GM12878 (cell line): Measurements from ENCODE around the gene TNRC6C. TPM values are rescaled to one million over a fixed set of nuclear protein-coding genes. Genes with fewer than 3 reads are reported as not detected.

Experiments used
- ATAC-seq: fragments of 200-7000 bp; cut with Tn5 transposase; 3 replicates; pipeline ENCODE4 v1.9.1; 2020; ENCODE audit warnings: mild to moderate bottlenecking, moderate library complexity
- BruUV-seq: library from RNA; stranded (reverse); fragments of 400-500 nt; replicated peaks from 2 replicates; lab custom pipeline; 2021; lab: Mats Ljungman, UMichigan
- CTCF ChIA-PET: fragments of 300-600 bp; sonication (Branson Sonifier 250); formaldehyde crosslinking; extraction: SDS; loops from one replicate; lab custom pipeline; 2021; ENCODE audit warnings: inconsistent platforms; lab: Yijun Ruan, JAX
- POLR2A ChIA-PET: fragments of 350-600 bp; formaldehyde crosslinking; extraction: SDS; loops from one replicate; lab custom pipeline; 2021; ENCODE audit warnings: inconsistent platforms; lab: Charles Lee
- RAD21 ChIA-PET: fragments of 300-600 bp; sonication (Branson Sonifier 250); formaldehyde crosslinking; loops from one replicate; lab custom pipeline; 2023; ENCODE audit warnings: antibody characterized with exemption; ENCODE audit not compliant: unreplicated experiment; lab: Charles Lee
- SMC1A ChIA-PET: fragments of 300-600 bp; sonication (Branson Sonifier 250); formaldehyde crosslinking; loops from one replicate; lab custom pipeline; 2023; ENCODE audit not compliant: unreplicated experiment, uncharacterized antibody; lab: Charles Lee
- DNase-seq: peaks from one replicate; pipeline ENCODE4 v3.0.0-alpha.2; 2011; ENCODE audit warnings: low read depth, low spot score
- FAIRE-seq: peaks from 3 replicates; lab custom pipeline; 2011; peaks lifted over from hg19 to GRCh38; lab: Jason Lieb, UNC
- H2AFZ ChIP-seq: 2 replicates; pipeline ENCODE4 v1.6.0; 2011; ENCODE audit warnings: low read depth, low read length, control low read depth; ENCODE audit not compliant: control insufficient read depth
- H3K27ac ChIP-seq: 2 replicates; pipeline ENCODE4 v1.5.1; 2011; ENCODE audit warnings: control low read depth; ENCODE audit not compliant: control insufficient read depth, insufficient read depth
- H3K27me3 ChIP-seq, 2 experiments: replicated peaks in 1 of 2; 2 replicates each; pipeline versions ENCODE4 v1.6.0 to v1.6.1; 2011; ENCODE audit warnings: low read length in 1 of 2; ENCODE audit not compliant: control insufficient read depth in 2 of 2, insufficient read depth in 2 of 2
- H3K36me3 ChIP-seq, 2 experiments: 2 replicates each; pipeline ENCODE4 v1.5.1; 2011; ENCODE audit warnings: low read length in 1 of 2; ENCODE audit not compliant: control insufficient read depth in 2 of 2, insufficient read depth in 2 of 2
- H3K4me1 ChIP-seq: 2 replicates; pipeline ENCODE4 v1.6.1; 2011; ENCODE audit warnings: mild to moderate bottlenecking, low read length, moderate library complexity, mixed read lengths; ENCODE audit not compliant: control insufficient read depth, insufficient read depth
- H3K4me2 ChIP-seq: 2 replicates; pipeline ENCODE4 v1.6.0; 2011; ENCODE audit warnings: control low read depth; ENCODE audit not compliant: control insufficient read depth, insufficient read depth
- H3K4me3 ChIP-seq: fragments of 200-600 bp; sonication (generic); 2 replicates; pipeline ENCODE4 v1.5.1; 2016
- H3K79me2 ChIP-seq: 2 replicates; pipeline ENCODE4 v1.6.0; 2011; ENCODE audit warnings: low read length; ENCODE audit not compliant: control insufficient read depth, insufficient read depth
- H3K9ac ChIP-seq: 2 replicates; pipeline ENCODE4 v1.8.0; 2011; ENCODE audit warnings: low read length, control low read depth, mixed read lengths; ENCODE audit not compliant: control insufficient read depth, insufficient read depth
- H3K9me3 ChIP-seq: replicated peaks from 3 replicates; pipeline ENCODE4 v1.5.1; 2011; ENCODE audit warnings: mild to moderate bottlenecking, low read length; ENCODE audit not compliant: control insufficient read depth, insufficient read depth
- H4K20me1 ChIP-seq: 2 replicates; pipeline ENCODE4 v1.6.0; 2011; ENCODE audit not compliant: control insufficient read depth, insufficient read depth
- BACH1 ChIP-seq: fragments of 450-650 bp; IDR thresholded peaks from 2 replicates; pipeline ENCODE4 v1.6.1; 2017; ENCODE audit warnings: mild to moderate bottlenecking, borderline replicate concordance
- CHD1 ChIP-seq: IDR thresholded peaks from 2 replicates; pipeline ENCODE4 v1.6.1; 2012; ENCODE audit warnings: low read depth, low read length, improper control_type of control experiment
- CTCF ChIP-seq, 3 experiments: IDR thresholded peaks in 2 of 3; conservative IDR thresholded peaks in 1 of 3; 2 replicates each; pipeline ENCODE4 v1.5.1; 2011; ENCODE audit warnings: low read depth in 3 of 3, low read length in 3 of 3, mild to moderate bottlenecking in 3 of 3, control low read depth in 2 of 3, moderate library complexity in 2 of 3, inconsistent platforms in 1 of 3, mixed read lengths in 1 of 3; ENCODE audit not compliant: control insufficient read depth in 2 of 3, insufficient read depth in 1 of 3; ENCODE audit errors: extremely low read depth in 1 of 3
- EED ChIP-seq: sonication (generic); IDR thresholded peaks from 2 replicates; pipeline ENCODE4 v1.6.1; 2016; ENCODE audit warnings: antibody characterized with exemption, low read depth
- HCFC1 ChIP-seq: fragments of 150-350 bp; IDR thresholded peaks from 2 replicates; pipeline ENCODE4 v1.6.1; 2014; ENCODE audit warnings: low read length
- MXI1 ChIP-seq: fragments of 150-350 bp; IDR thresholded peaks from 2 replicates; pipeline ENCODE4 v1.6.1; 2011; ENCODE audit warnings: low read depth, mild to moderate bottlenecking, inconsistent platforms, low read length, improper control_type of control experiment
- NR2F1 ChIP-seq: fragments of 450-650 bp; conservative IDR thresholded peaks from 2 replicates; pipeline ENCODE4 v1.6.1; 2017; ENCODE audit warnings: mild to moderate bottlenecking
- POLR2A ChIP-seq: IDR thresholded peaks from 2 replicates; pipeline ENCODE4 v1.6.1; 2011; ENCODE audit warnings: low read depth, mild to moderate bottlenecking, low read length
- RAD21 ChIP-seq: IDR thresholded peaks from 2 replicates; pipeline ENCODE4 v1.6.1; 2011; ENCODE audit warnings: mild to moderate bottlenecking, low read depth, low read length, moderate library complexity; ENCODE audit not compliant: insufficient read depth
- SMC3 ChIP-seq: IDR thresholded peaks from 2 replicates; pipeline ENCODE4 v1.6.1; 2011; ENCODE audit warnings: low read length, improper control_type of control experiment, borderline replicate concordance
- SREBF1 ChIP-seq: IDR thresholded peaks from 2 replicates; pipeline ENCODE4 v1.6.1; 2012; ENCODE audit warnings: mild to moderate bottlenecking, low read length
- SREBF2 ChIP-seq: IDR thresholded peaks from 2 replicates; pipeline ENCODE4 v1.6.1; 2012; ENCODE audit warnings: mild to moderate bottlenecking, low read length
- SRF ChIP-seq, 2 experiments: IDR thresholded peaks; 2 replicates each; pipeline ENCODE4 v1.6.1; 2011; ENCODE audit warnings: low read depth in 2 of 2, low read length in 2 of 2, mild to moderate bottlenecking in 1 of 2, moderate library complexity in 1 of 2
- USF2 ChIP-seq: IDR thresholded peaks from 2 replicates; pipeline ENCODE4 v1.6.1; 2011; ENCODE audit warnings: low read depth, low read length, improper control_type of control experiment, borderline replicate concordance
- ZBED1 ChIP-seq: IDR thresholded peaks from 2 replicates; pipeline ENCODE4 v1.6.1; 2016; ENCODE audit warnings: borderline replicate concordance
- ZNF217 ChIP-seq: fragments of 450-650 bp; IDR thresholded peaks from 2 replicates; pipeline ENCODE4 v1.6.1; 2017; ENCODE audit warnings: antibody characterized with exemption, mild to moderate bottlenecking
- ZZZ3 ChIP-seq: IDR thresholded peaks from 2 replicates; pipeline ENCODE4 v1.6.1; 2011; ENCODE audit warnings: low read depth; ENCODE audit not compliant: control insufficient read depth, insufficient read length
- WGBS: methylation state at CpG from one replicate; pipeline ENCODE4 v1.1.6; 2016; ENCODE audit warnings: low lambda C conversion rate; ENCODE audit not compliant: insufficient replicate concordance, insufficient coverage; ENCODE audit errors: missing lambda C conversion rate; 5-methylcytosine and 5-hydroxymethylcytosine counted together
- in situ Hi-C: fragments of 300-500 bp; cut with MboI; formaldehyde crosslinking; loops from 9 replicates; pipeline ENCODE4 v1.14.3; 2018; ENCODE audit warnings: mixed read lengths
- intact Hi-C: fragments of 100-400 bp; cut with micrococcal nuclease; formaldehyde crosslinking; loops from one replicate; pipeline ENCODE4 v1.14.2; 2022; ENCODE audit not compliant: unreplicated experiment
- polyA plus RNA-seq, 11 experiments: library from polyadenylated mRNA; depleted of rRNA in 4 of 11; unstranded in 6 of 11; stranded (reverse) in 5 of 11; fragments of >200 nt; fragmentation: Nextera tagmentation in 4 of 11; fragmentation: Illumina TruSeq in 1 of 11; extraction: Ambion mirVana in 4 of 11; extraction: Trizol in 1 of 11; gene quantifications; 1 replicate in 1 of 11; 2 replicates in 10 of 11; pipeline versions ENCODE4 v1.2.1 to v1.2.3, GENCODE V29; 2011 to 2016; ENCODE audit warnings: inconsistent platforms in 2 of 11, missing spikeins in 2 of 11, low read depth in 1 of 11
- total RNA-seq, 4 experiments: library from RNA; depleted of rRNA in 3 of 4; stranded (reverse); fragments of >200 nt in 3 of 4; fragmentation: Illumina TruSeq in 1 of 4; extraction: Trizol in 1 of 4; gene quantifications; 2 replicates each; pipeline versions ENCODE4 v1.2.1 to v1.2.3, GENCODE V29; 2013 to 2021

TNRC6C gene
- total and polyA plus RNA-seq, 10 of the 15 experiments (the other 5 are each of a cell fraction or from before 2014, with no cell fraction given), result 0.40 to 6.1 (median 0.96) TPM

- TF ChIP-seq BACH1 (peak; percentile 22; the same call in 1 of the 2 replicates), SMC3 (peak; percentile 92)
Observed at GRCh38 chr17:78112518-78113471, 154.3 kb downstream of the TNRC6C start (continued).

GRCh38 chr17:78113804-78114785 lies 155.6 kb downstream of the TNRC6C start:
- RAD21 ChIA-PET, result interaction anchor here (1.0 to 2.9 kb wide), 5 partner anchors 12 to 137 kb away, joined by 3 to 16 read pairs (median 6); no protein-coding TSS in a partner anchor
- CTCF ChIA-PET, result interaction anchor here (0.8 to 5.0 kb wide), 16 partner anchors 10 to 137 kb away, joined by 3 to 46 read pairs (median 5); partner anchors contain the start of genes TMC6 and TMC8
- POLR2A ChIA-PET, result interaction anchor here (0.5 to 1.9 kb wide), 11 partner anchors 11 to 124 kb away, joined by 3 to 9 read pairs (median 3); partner anchors contain the start of gene TMC8
- Histone ChIP-seq H2AFZ (no peak overlapping the region), H4K20me1 (peaks cover 5% of the 10 kb centered on the region; the same call in 1 of the 2 replicates), H3K4me3 (no peak overlapping the region), H3K9ac (peak overlapping the region; percentile 34; the same call in 1 of the 2 replicates), H3K27ac (peak overlapping the region; percentile 61), H3K27me3 (no peaks in the 10 kb centered on the region), H3K4me1 (peaks cover 27% of the 10 kb centered on the region), H3K9me3 (no peaks in the 10 kb centered on the region), H3K79me2 (peaks cover 2% of the 10 kb centered on the region), H3K4me2 (peak overlapping the region; percentile 59), H3K36me3 (peaks cover 34 to 39% of the 10 kb centered on the region in 2 experiments)
- ATAC-seq (peak; percentile 87), FAIRE-seq (peak; percentile 88), DNase-seq (no peak)
- SMC1A ChIA-PET, result interaction anchor here (0.8 to 2.0 kb wide), 5 partner anchors 16 to 137 kb away, joined by 3 to 10 read pairs (median 4); partner anchors contain the start of gene TMC8
- TSS peak; percentile 33 for BruUV-seq
- intact Hi-C loops, result loop anchor here (1.0 to 2.0 kb wide), 3 partner anchors 15 to 137 kb away; partner anchors contain the start of gene TMC6
- 49% methylated on average over 25 of the region's 25 CpGs for WGBS
- in situ Hi-C loops, result loop anchor here (5.0 kb wide), 1 partner anchor 63 kb away; no protein-coding TSS in a partner anchor
- TF ChIP-seq NR2F1, result 0 out of 2 replicates have a peak, but pooled peaks have one; percentile 34
- no peak for TF ChIP-seq SRF (IDR thresholded peaks at IDR 0.05; ENCODE audit: low read depth in 2 of 2, low read length in 2 of 2)
- no peak for TF ChIP-seq HCFC1
- TF ChIP-seq SREBF2, result no peak
- no peak for TF ChIP-seq RAD21
- no peak for TF ChIP-seq ZNF217
- no peak; the same call in 1 of the 2 replicates for TF ChIP-seq POLR2A
- TF ChIP-seq EED, result no peak
- no peak for TF ChIP-seq ZZZ3
- TF ChIP-seq ZBED1, result 0 out of 2 replicates have a peak, but pooled peaks have one; percentile 25
- TF ChIP-seq CTCF (IDR thresholded peaks at IDR 0.05 in 2 of 3, conservative IDR thresholded peaks at IDR 0.05 in 1 of 3; ENCODE audit: control insufficient read depth in 2 of 3, extremely low read depth in 1 of 3, insufficient read depth in 1 of 3, low read depth in 3 of 3, low read length in 3 of 3), result no peak
- no peak for TF ChIP-seq USF2
- no peak for TF ChIP-seq MXI1
- TF ChIP-seq CHD1, result no peak
- TF ChIP-seq SREBF1, result no peak
